PFSK-1 (cell line): Measurements from ENCODE around the gene CAMSAP3.

Experiments used
- POLR2AphosphoS5 ChIP-seq: IDR thresholded peaks from 2 replicates; pipeline ENCODE4 v1.6.1; 2012; ENCODE audit warnings: low read depth, mild to moderate bottlenecking, control low read depth, low read length, moderate library complexity
- REST ChIP-seq, 2 experiments: IDR thresholded peaks; 2 replicates each; pipeline versions ENCODE4 v1.6.1 to v1.8.0; 2011 to 2012; ENCODE audit warnings: low read depth in 2 of 2, low read length in 2 of 2, control low read depth in 1 of 2, inconsistent platforms in 1 of 2, mild to moderate bottlenecking in 1 of 2, moderate library complexity in 1 of 2; ENCODE audit not compliant: insufficient read depth in 1 of 2
- SIN3A ChIP-seq: IDR thresholded peaks from 2 replicates; pipeline ENCODE4 v1.6.1; 2012; ENCODE audit warnings: mild to moderate bottlenecking, low read length, moderate library complexity, borderline replicate concordance; ENCODE audit not compliant: insufficient read depth
- TAF1 ChIP-seq: IDR thresholded peaks from 2 replicates; pipeline ENCODE4 v1.6.1; 2012; ENCODE audit warnings: low read length, control low read depth, borderline replicate concordance; ENCODE audit not compliant: insufficient read depth

GRCh38 chr19:7614859-7615741, 19.4 kb downstream of the CAMSAP3 start:
- no peak for TF ChIP-seq SIN3A
- no peak for TF ChIP-seq TAF1
- TF ChIP-seq POLR2AphosphoS5: no peak
- no peak for TF ChIP-seq REST (IDR thresholded peaks at IDR 0.05; ENCODE audit: insufficient read depth in 1 of 2, low read depth in 2 of 2, low read length in 2 of 2)
